ENCODE measurements around the gene ARMC7. TPM values are rescaled to one million over a fixed set of nuclear protein-coding genes. Genes with fewer than 3 reads are reported as not detected.
A peak's percentile ranks its signal among the peaks of the same experiment; 100 is the strongest.

Gene ARMC7
- total RNA-seq, 1 donor from 2014 or later, result 12.8 TPM

DNA sequence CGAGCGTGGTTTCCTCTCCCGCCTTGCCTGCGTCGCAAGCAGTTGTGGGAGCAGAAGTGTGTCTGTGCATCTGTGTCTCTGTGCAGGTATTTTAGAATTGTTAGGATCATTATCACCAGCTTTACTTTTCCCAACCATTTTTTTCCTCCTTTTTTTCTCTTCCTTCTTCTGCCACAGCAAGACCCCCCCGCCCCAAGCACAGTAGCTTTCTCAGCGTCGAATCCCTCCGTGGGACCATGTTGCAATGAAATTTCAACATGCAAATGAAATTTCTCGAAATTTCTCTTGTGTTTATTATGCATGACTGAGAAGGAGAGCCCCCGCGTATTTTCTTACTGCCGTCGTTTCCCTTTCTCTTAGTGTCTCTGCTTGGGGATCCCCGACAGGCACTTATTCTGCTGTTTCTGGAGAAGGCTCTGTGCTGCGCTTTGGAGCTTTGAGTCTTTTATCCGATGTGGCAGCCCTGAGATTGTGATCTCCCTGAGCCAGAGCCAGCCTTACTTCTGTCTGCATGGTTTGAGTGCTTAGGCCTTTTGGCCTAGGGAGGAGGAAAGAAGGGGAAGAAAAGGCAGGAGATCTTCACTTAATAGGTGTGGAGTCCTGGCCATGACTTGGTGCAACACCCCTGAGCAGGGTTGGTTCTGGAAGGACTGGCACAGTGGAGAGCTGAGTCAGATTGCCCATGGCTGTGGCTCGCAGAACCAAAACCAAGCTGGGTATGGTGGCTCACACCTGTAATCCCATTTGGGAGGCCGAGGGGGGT lies 5.0 kb downstream of the ARMC7 start:
- Histone ChIP-seq H3K27me3 (no peaks in the 10 kb centered on the region), H3K4me3 (peak overlapping the region; percentile 42 to 53), H3K36me3 (no peaks in the 10 kb centered on the region), H3K27ac (peak overlapping the region; percentile 84), H3K9me3 (no peaks in the 10 kb centered on the region), H3K4me1 (peaks cover 30% of the 10 kb centered on the region)
- no peak for DNase-seq (ENCODE audit: extremely low spot score in 2 of 2)
- TF ChIP-seq POLR2AphosphoS5 (IDR thresholded peaks at IDR 0.05; ENCODE audit: insufficient read depth in 1 of 2, low read depth in 1 of 2) (no peak), POLR2A (IDR thresholded peaks at IDR 0.05) (no peak)
- TF ChIP-seq, protein P1, sequence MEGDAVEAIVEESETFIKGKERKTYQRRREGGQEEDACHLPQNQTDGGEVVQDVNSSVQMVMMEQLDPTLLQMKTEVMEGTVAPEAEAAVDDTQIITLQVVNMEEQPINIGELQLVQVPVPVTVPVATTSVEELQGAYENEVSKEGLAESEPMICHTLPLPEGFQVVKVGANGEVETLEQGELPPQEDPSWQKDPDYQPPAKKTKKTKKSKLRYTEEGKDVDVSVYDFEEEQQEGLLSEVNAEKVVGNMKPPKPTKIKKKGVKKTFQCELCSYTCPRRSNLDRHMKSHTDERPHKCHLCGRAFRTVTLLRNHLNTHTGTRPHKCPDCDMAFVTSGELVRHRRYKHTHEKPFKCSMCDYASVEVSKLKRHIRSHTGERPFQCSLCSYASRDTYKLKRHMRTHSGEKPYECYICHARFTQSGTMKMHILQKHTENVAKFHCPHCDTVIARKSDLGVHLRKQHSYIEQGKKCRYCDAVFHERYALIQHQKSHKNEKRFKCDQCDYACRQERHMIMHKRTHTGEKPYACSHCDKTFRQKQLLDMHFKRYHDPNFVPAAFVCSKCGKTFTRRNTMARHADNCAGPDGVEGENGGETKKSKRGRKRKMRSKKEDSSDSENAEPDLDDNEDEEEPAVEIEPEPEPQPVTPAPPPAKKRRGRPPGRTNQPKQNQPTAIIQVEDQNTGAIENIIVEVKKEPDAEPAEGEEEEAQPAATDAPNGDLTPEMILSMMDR (IDR thresholded peaks at IDR 0.05), result no peak
- intact Hi-C loops (cut with DNase I), result loop anchor here (5.0 to 10.0 kb wide), 2 partner anchors 88 to 150 kb away; no protein-coding TSS in a partner anchor

- no peak overlapping the region for H3K27ac ChIP-seq
These were observed 5.8 kb downstream of the ARMC7 start for GRCh38 chr17:75115555-75115954.

GRCh38 chr17:75116737-75117136 lies 7.0 kb downstream of the ARMC7 start:
- intact Hi-C loops (cut with DNase I), result loop anchor here (10.0 kb wide), 1 partner anchor 152 kb away; no protein-coding TSS in a partner anchor
- H3K4me1 ChIP-seq, result peaks cover 19% of the 10 kb centered on the region
- TF ChIP-seq, protein P1 (IDR thresholded peaks at IDR 0.05), result no peak
- no peak for TF ChIP-seq POLR2AphosphoS5 (IDR thresholded peaks at IDR 0.05; ENCODE audit: insufficient read depth in 1 of 2, low read depth in 1 of 2)
- TF ChIP-seq POLR2A (IDR thresholded peaks at IDR 0.05), result no peak

More at GRCh38 chr17:75115555-75115954, 5.8 kb downstream of the ARMC7 start:
- Histone ChIP-seq H3K36me3 (no peaks in the 10 kb centered on the region), H3K9me3 (no peaks in the 10 kb centered on the region), H3K4me1 (peaks cover 30% of the 10 kb centered on the region), H3K4me3 (no peak overlapping the region), H3K27me3 (no peaks in the 10 kb centered on the region)
- DNase-seq (ENCODE audit: extremely low spot score in 2 of 2), result no peak
- TF ChIP-seq POLR2AphosphoS5 (IDR thresholded peaks at IDR 0.05; ENCODE audit: insufficient read depth in 1 of 2, low read depth in 1 of 2) (no peak), POLR2A (IDR thresholded peaks at IDR 0.05) (no peak)
- TF ChIP-seq, protein P1 (IDR thresholded peaks at IDR 0.05), result no peak
- intact Hi-C loops (cut with DNase I), result loop anchor here (10.0 kb wide), 1 partner anchor 151 kb away; no protein-coding TSS in a partner anchor

DNA sequence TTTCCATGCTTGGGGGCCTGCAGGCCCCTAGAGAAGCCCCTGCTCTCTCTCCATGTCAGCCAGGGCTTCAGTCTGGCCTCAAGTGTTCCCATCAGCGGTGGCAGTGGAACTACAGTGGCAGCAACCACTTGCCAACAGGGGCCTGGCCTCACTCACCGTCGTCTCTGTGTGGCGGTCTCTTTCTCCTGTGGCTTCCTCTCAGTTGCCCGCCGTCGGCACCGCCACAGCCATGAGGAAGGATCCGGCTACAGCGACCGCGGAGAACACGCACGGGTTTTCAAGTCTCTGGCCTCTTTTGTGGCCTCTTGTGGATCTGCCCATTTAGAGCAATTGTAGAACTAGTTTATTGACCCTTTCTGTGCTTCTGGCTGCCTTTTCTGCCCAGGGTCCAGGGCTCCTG lies 8.5 kb downstream of the ARMC7 start:
- Histone ChIP-seq H3K27ac (no peak overlapping the region), H3K4me1 (peaks cover 17% of the 10 kb centered on the region)
- no peak for DNase-seq (ENCODE audit: extremely low spot score in 2 of 2)

More at GRCh38 chr17:75116737-75117136, 7.0 kb downstream of the ARMC7 start:
- Histone ChIP-seq H3K4me3 (no peak overlapping the region), H3K27ac (peak overlapping the region; percentile 13), H3K36me3 (no peaks in the 10 kb centered on the region), H3K27me3 (no peaks in the 10 kb centered on the region), H3K9me3 (no peaks in the 10 kb centered on the region)
- no peak for DNase-seq (ENCODE audit: extremely low spot score in 2 of 2)

More for the DNA sequence above, 8.5 kb downstream of the ARMC7 start:
- no peaks in the 10 kb centered on the region for H3K27me3 ChIP-seq
- no peaks in the 10 kb centered on the region for H3K36me3 ChIP-seq
- intact Hi-C loops (cut with DNase I), result loop anchor here (10.0 kb wide), 1 partner anchor 154 kb away; no protein-coding TSS in a partner anchor
- H3K9me3 ChIP-seq, result no peaks in the 10 kb centered on the region
- TF ChIP-seq, protein P1 (IDR thresholded peaks at IDR 0.05), result no peak
- TF ChIP-seq POLR2A (IDR thresholded peaks at IDR 0.05), result no peak
- no peak for TF ChIP-seq POLR2AphosphoS5 (IDR thresholded peaks at IDR 0.05; ENCODE audit: insufficient read depth in 1 of 2, low read depth in 1 of 2)
- no peak overlapping the region for H3K4me3 ChIP-seq
